Mucosa of gallbladder (tissue), 1 donor: ENCODE measurements around the gene ZFP64. TPM values are rescaled to one million over a fixed set of nuclear protein-coding genes. Genes with fewer than 3 reads are reported as not detected.
"Not testable (repeated sequence)": the region's sequence is repeated elsewhere in the genome, so short reads cannot be mapped to it uniquely, and the experiment has no call there.

ENCODE experiments used
- DNase-seq: peaks from one replicate; pipeline ENCODE4 v3.0.0-alpha.2; 2020; ENCODE audit warnings: low spot score
- total RNA-seq: library from RNA; stranded (reverse); gene quantifications from one replicate; pipeline ENCODE4 v1.2.1, GENCODE V29; 2021
- donor health status: DM: no; HTN: no; CAD: no.

ZFP64 gene
- total RNA-seq, 1 donor from 2014 or later = 16.8 TPM

- DNase-seq = no peak
Observed at GRCh38 chr20:52160049-52160570, 31.5 kb downstream of the ZFP64 start.

- DNase-seq = no peak
Observed at GRCh38 chr20:52154575-52154974, 37.0 kb downstream of the ZFP64 start.

- DNase-seq = no peak
Observed at GRCh38 chr20:52153896-52154295, 37.7 kb downstream of the ZFP64 start.

GRCh38 chr20:52152921-52153320 is 38.7 kb downstream of the ZFP64 start:
- no peak for DNase-seq

GRCh38 chr20:52152416-52152815 is 39.2 kb downstream of the ZFP64 start:
- DNase-seq = no peak

- DNase-seq = peak; percentile 24
Observed at GRCh38 chr20:52150440-52151258, 40.9 kb downstream of the ZFP64 start.

GRCh38 chr20:52145587-52145986 is 46.0 kb downstream of the ZFP64 start:
- no peak for DNase-seq

- no peak for DNase-seq
Observed at GRCh38 chr20:52143277-52143676, 48.3 kb downstream of the ZFP64 start.

- no peak for DNase-seq
Observed at GRCh38 chr20:52142757-52143156, 48.8 kb downstream of the ZFP64 start.

- no peak for DNase-seq
Observed at GRCh38 chr20:52139986-52140385, 51.6 kb downstream of the ZFP64 start.

GRCh38 chr20:52137850-52138249 is 53.7 kb downstream of the ZFP64 start:
- DNase-seq = no peak

GRCh38 chr20:52133714-52134113 is 57.9 kb downstream of the ZFP64 start:
- not testable (repeated sequence) for DNase-seq

GRCh38 chr20:52132337-52132736 is 59.2 kb downstream of the ZFP64 start:
- DNase-seq = no peak

- no peak for DNase-seq
Observed at GRCh38 chr20:52131048-52131643, 60.4 kb downstream of the ZFP64 start.

- no peak for DNase-seq
Observed at GRCh38 chr20:52130406-52130805, 61.2 kb downstream of the ZFP64 start.

- no peak for DNase-seq
Observed at GRCh38 chr20:52129611-52130010, 62.0 kb downstream of the ZFP64 start.

GRCh38 chr20:52127309-52127708 is 64.3 kb downstream of the ZFP64 start:
- DNase-seq = no peak

GRCh38 chr20:52124821-52125220 is 66.8 kb downstream of the ZFP64 start:
- DNase-seq = no peak

GRCh38 chr20:52118696-52119095 is 72.9 kb downstream of the ZFP64 start:
- no peak for DNase-seq

GRCh38 chr20:52118016-52118623 is 73.5 kb downstream of the ZFP64 start:
- no peak for DNase-seq

- DNase-seq = no peak
Observed at GRCh38 chr20:52110456-52110855, 81.1 kb downstream of the ZFP64 start.
